OCI-M2 (cell line): Measurements from ENCODE around the gene KCNJ8.

Experiments
- DNase-seq: peaks from one replicate; lab custom pipeline; 2025; ENCODE audit not compliant: unreplicated experiment; lab: John Stamatoyannopoulos, UW

Gene KCNJ8

GRCh38 chr12:21718403-21718802 lies 56.1 kb downstream of the KCNJ8 start:
- no peak for DNase-seq

GRCh38 chr12:21717767-21718166 lies 56.7 kb downstream of the KCNJ8 start:
- DNase-seq: no peak

GRCh38 chr12:21715386-21715785 lies 59.1 kb downstream of the KCNJ8 start:
- no peak for DNase-seq
